ENCODE measurements around the gene OR2G2.

- TF ChIP-seq, protein P1, sequence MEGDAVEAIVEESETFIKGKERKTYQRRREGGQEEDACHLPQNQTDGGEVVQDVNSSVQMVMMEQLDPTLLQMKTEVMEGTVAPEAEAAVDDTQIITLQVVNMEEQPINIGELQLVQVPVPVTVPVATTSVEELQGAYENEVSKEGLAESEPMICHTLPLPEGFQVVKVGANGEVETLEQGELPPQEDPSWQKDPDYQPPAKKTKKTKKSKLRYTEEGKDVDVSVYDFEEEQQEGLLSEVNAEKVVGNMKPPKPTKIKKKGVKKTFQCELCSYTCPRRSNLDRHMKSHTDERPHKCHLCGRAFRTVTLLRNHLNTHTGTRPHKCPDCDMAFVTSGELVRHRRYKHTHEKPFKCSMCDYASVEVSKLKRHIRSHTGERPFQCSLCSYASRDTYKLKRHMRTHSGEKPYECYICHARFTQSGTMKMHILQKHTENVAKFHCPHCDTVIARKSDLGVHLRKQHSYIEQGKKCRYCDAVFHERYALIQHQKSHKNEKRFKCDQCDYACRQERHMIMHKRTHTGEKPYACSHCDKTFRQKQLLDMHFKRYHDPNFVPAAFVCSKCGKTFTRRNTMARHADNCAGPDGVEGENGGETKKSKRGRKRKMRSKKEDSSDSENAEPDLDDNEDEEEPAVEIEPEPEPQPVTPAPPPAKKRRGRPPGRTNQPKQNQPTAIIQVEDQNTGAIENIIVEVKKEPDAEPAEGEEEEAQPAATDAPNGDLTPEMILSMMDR (IDR thresholded peaks at IDR 0.05) = no peak
- TF ChIP-seq POLR2A (IDR thresholded peaks at IDR 0.05) = no peak
These were observed 35.9 kb upstream of the OR2G2 start for GRCh38 chr1:247552231-247552630.

Data from thyroid gland (tissue), 4 donors.